Kidney (tissue), 14 donors: ENCODE data around the gene ZNF335. TPM values are rescaled to one million over a fixed set of nuclear protein-coding genes. Genes with fewer than 3 reads are reported as not detected.

Experiments used
- DNase-seq, 5 donors: peaks; one replicate each; pipeline ENCODE4 v3.0.0-alpha.2; 2013 to 2020
- FAIRE-seq: peaks from 2 replicates; lab custom pipeline; 2012; peaks lifted over from hg19 to GRCh38; lab: Jason Lieb, UNC
- H3K27ac ChIP-seq, 2 donors: one replicate each; pipeline ENCODE4 v1.7.0; 2013; ENCODE audit warnings: low read depth in 2 of 2, low read length in 2 of 2, inconsistent platforms in 1 of 2
- H3K27me3 ChIP-seq: one replicate; pipeline ENCODE4 v1.7.1; 2013; ENCODE audit warnings: low read length, inconsistent platforms; ENCODE audit not compliant: control insufficient read depth, insufficient read depth
- H3K36me3 ChIP-seq, 3 donors: one replicate each; pipeline versions ENCODE4 v1.7.0 to v1.7.1; 2013; ENCODE audit warnings: low read length in 3 of 3, control low read depth in 1 of 3, inconsistent platforms in 1 of 3; ENCODE audit not compliant: insufficient read depth in 3 of 3, control insufficient read depth in 2 of 3
- H3K4me1 ChIP-seq, 3 donors: one replicate each; pipeline versions ENCODE4 v1.7.0 to v1.7.1; 2013; ENCODE audit warnings: low read length in 3 of 3, inconsistent platforms in 1 of 3, low read depth in 1 of 3; ENCODE audit not compliant: control insufficient read depth in 2 of 3, insufficient read depth in 2 of 3
- H3K4me3 ChIP-seq, 3 donors: one replicate each; pipeline versions ENCODE4 v1.7.0 to v1.8.1; 2013; ENCODE audit warnings: low read length in 3 of 3, control low read depth in 1 of 3, inconsistent platforms in 1 of 3
- H3K9ac ChIP-seq, 3 donors: one replicate each; pipeline versions ENCODE4 v1.7.0 to v1.7.1; 2013; ENCODE audit warnings: low read length in 3 of 3, control low read depth in 1 of 3, inconsistent platforms in 1 of 3
- H3K9me3 ChIP-seq, 3 donors: one replicate each; pipeline versions ENCODE4 v1.7.0 to v1.7.1; 2013; ENCODE audit warnings: low read length in 3 of 3, control low read depth in 1 of 3, inconsistent platforms in 1 of 3; ENCODE audit not compliant: control insufficient read depth in 2 of 3, insufficient read depth in 1 of 3
- CTCF ChIP-seq: IDR thresholded peaks from 3 replicates; pipeline ENCODE4 v1.5.1; 2012; ENCODE audit warnings: mild to moderate bottlenecking, moderate library complexity, borderline replicate concordance; ENCODE audit not compliant: insufficient read depth; ENCODE audit errors: extremely low read depth
- intact Hi-C: fragments of 100-400 bp; cut with DNase I; formaldehyde crosslinking; loops from one replicate; pipeline ENCODE4 v1.11.1; 2022
- polyA plus RNA-seq: library from polyadenylated mRNA; stranded (reverse); fragments of 350-450 nt; fragmentation: Illumina TruSeq; extraction: RNeasy Lipid Tissue Mini Kit (QIAGEN cat#74804); gene quantifications from one replicate; pipeline ENCODE4 v1.2.3, GENCODE V29; 2014; ENCODE audit warnings: low read depth, low replicate concordance; ENCODE audit not compliant: insufficient read depth
- total RNA-seq: library from RNA; stranded (reverse); fragmentation: NEBNext Ultra II Directional; extraction: Animal tissue kit (Norgen Biotek cat#: 25700); gene quantifications from one replicate; pipeline ENCODE4 v1.2.1, GENCODE V29; 2021
- donor health status: control.
- donor health status: control.
- donor health status: control.
- donor health status: control.
- donor health status: control.
- donor health status: DM: yes; HTN: yes; CAD: no.
- donor health status: Normal renal cell carcinoma (clear cell type).

ZNF335 gene
- total and polyA plus RNA-seq, 2 donors from 2014 or later: 5.7 to 22.3 TPM

GRCh38 chr20:46007671-46008070 is 35.7 kb upstream of the ZNF335 start:
- Histone ChIP-seq H3K27ac (no peak overlapping the region), H3K27me3 (peaks cover 37% of the 10 kb centered on the region), H3K9ac (no peak overlapping the region), H3K4me1 (no peaks in the 10 kb centered on the region), H3K9me3 (no peaks in the 10 kb centered on the region), H3K4me3 (no peak overlapping the region), H3K36me3 (no peaks in the 10 kb centered on the region)
- DNase-seq (no peak), FAIRE-seq (no peak)
- no peak for TF ChIP-seq CTCF
- intact Hi-C loops: no loop called here

- TF ChIP-seq CTCF: no peak
- no peaks in the 10 kb centered on the region for H3K9me3 ChIP-seq
- no peak overlapping the region for H3K4me3 ChIP-seq
- H3K4me1 ChIP-seq: no peaks in the 10 kb centered on the region
- no peak overlapping the region for H3K27ac ChIP-seq
- intact Hi-C loops: no loop called here
- no peak for FAIRE-seq
- no peak for DNase-seq
- peaks cover 34% of the 10 kb centered on the region for H3K27me3 ChIP-seq
- H3K9ac ChIP-seq: no peak overlapping the region
- H3K36me3 ChIP-seq: no peaks in the 10 kb centered on the region
Measured at GRCh38 chr20:46006964-46007363, 35.0 kb upstream of the ZNF335 start.

GRCh38 chr20:46006022-46006705 is 34.2 kb upstream of the ZNF335 start:
- Histone ChIP-seq H3K9me3 (no peaks in the 10 kb centered on the region), H3K36me3 (no peaks in the 10 kb centered on the region), H3K4me3 (no peak overlapping the region), H3K9ac (no peak overlapping the region), H3K4me1 (no peaks in the 10 kb centered on the region), H3K27me3 (peaks cover 26% of the 10 kb centered on the region), H3K27ac (no peak overlapping the region)
- TF ChIP-seq CTCF: no peak
- intact Hi-C loops: no loop called here
- DNase-seq (no peak), FAIRE-seq (no peak)

GRCh38 chr20:46004889-46005473 is 33.0 kb upstream of the ZNF335 start:
- Histone ChIP-seq H3K9me3 (no peaks in the 10 kb centered on the region), H3K27ac (no peak overlapping the region), H3K4me3 (no peak overlapping the region), H3K9ac (no peak overlapping the region), H3K36me3 (no peaks in the 10 kb centered on the region), H3K27me3 (peaks cover 16% of the 10 kb centered on the region), H3K4me1 (no peaks in the 10 kb centered on the region)
- DNase-seq: no peak
- no peak for TF ChIP-seq CTCF
- no peak for FAIRE-seq
- intact Hi-C loops: no loop called here
